Aorta (tissue), 5 donors: Measurements from ENCODE around the gene USP4. TPM values are rescaled to one million over a fixed set of nuclear protein-coding genes. Genes with fewer than 3 reads are reported as not detected.
A peak's percentile ranks its signal among the peaks of the same experiment; 100 is the strongest.

Experiments
- ATAC-seq: fragments of 200-7000 bp; cut with Tn5 transposase; one replicate; pipeline ENCODE4 v1.9.1; 2022; ENCODE audit warnings: moderate library complexity; ENCODE audit not compliant: low FRiP score
- DNase-seq, 2 donors: peaks; one replicate each; pipeline ENCODE4 v3.0.0-alpha.2; 2020
- H3K27ac ChIP-seq, 2 donors: one replicate each; pipeline ENCODE4 v1.5.1; 2013; ENCODE audit warnings: low read length in 2 of 2, mild to moderate bottlenecking in 2 of 2, moderate library complexity in 2 of 2, control low read depth in 1 of 2, inconsistent platforms in 1 of 2, low read depth in 1 of 2
- H3K27me3 ChIP-seq, 2 donors: one replicate each; pipeline ENCODE4 v1.6.1; 2013; ENCODE audit warnings: control low read depth in 1 of 2, low read length in 1 of 2, mild to moderate bottlenecking in 1 of 2, moderate library complexity in 1 of 2; ENCODE audit not compliant: insufficient read depth in 2 of 2, control insufficient read depth in 1 of 2
- H3K36me3 ChIP-seq, 2 donors: one replicate each; pipeline ENCODE4 v1.6.1; 2013; ENCODE audit warnings: control low read depth in 1 of 2, low read length in 1 of 2, mild to moderate bottlenecking in 1 of 2; ENCODE audit not compliant: insufficient read depth in 2 of 2, control insufficient read depth in 1 of 2
- H3K4me1 ChIP-seq, 2 donors: one replicate each; pipeline ENCODE4 v1.6.1; 2013; ENCODE audit warnings: low read length in 2 of 2, control low read depth in 1 of 2, mild to moderate bottlenecking in 1 of 2, moderate library complexity in 1 of 2; ENCODE audit not compliant: insufficient read depth in 2 of 2, control insufficient read depth in 1 of 2
- H3K4me3 ChIP-seq, 2 donors: one replicate each; pipeline ENCODE4 v1.5.1; 2013; ENCODE audit warnings: low read length in 2 of 2, control low read depth in 1 of 2, mild to moderate bottlenecking in 1 of 2
- H3K9me3 ChIP-seq: one replicate; pipeline ENCODE4 v1.6.1; 2013; ENCODE audit warnings: mild to moderate bottlenecking, low read length; ENCODE audit not compliant: control insufficient read depth
- WGBS, 2 donors: extraction: QIAGEN DNeasy Blood & Tissue Kit; methylation state at CpG; one replicate each; pipeline ENCODE4 v1.1.7; 2013; 5-methylcytosine and 5-hydroxymethylcytosine counted together
- intact Hi-C, 2 donors: fragments of 100-400 bp; cut with DNase I; formaldehyde crosslinking; loops; one replicate each; pipeline versions ENCODE4 v1.14.2 to v1.15.0; 2022
- polyA plus RNA-seq, 2 donors: library from polyadenylated mRNA; stranded (reverse); fragments of 200-250 nt; gene quantifications; one replicate each; pipeline ENCODE4 v1.2.3, GENCODE V29; 2013
- total RNA-seq, 2 donors: library from RNA; stranded (reverse); fragmentation: NEBNext Ultra II Directional; extraction: Animal tissue kit (Norgen Biotek cat#: 25700); gene quantifications; one replicate each; pipeline ENCODE4 v1.2.1, GENCODE V29; 2021
- donor health status: healthy with polysubstance abuse.
- donor health status: Bipolar disorder and iron deficiency.
- donor health status: DM: no; HTN: no; CAD: no.
- donor health status: DM: no; HTN: no; CAD: no.
- donor health status: DM: yes; HTN: yes; CAD: no.

Gene USP4
- total and polyA plus RNA-seq, 4 donors = 18.3 to 81.5 (median 62.7) TPM

GRCh38 chr3:49296781-49297411 is 43.0 kb downstream of the USP4 start:
- 27 to 38% methylated on average over 2 of the region's 2 CpGs for WGBS, 2 donors

GRCh38 chr3:49295489-49296058 is 44.3 kb downstream of the USP4 start:
- ATAC-seq (no peak), DNase-seq (no peak)
- Histone ChIP-seq H3K4me3 (no peak overlapping the region), H3K9me3 (no peaks in the 10 kb centered on the region), H3K36me3 (peaks cover 0 to 12% of the 10 kb centered on the region in 2 donors), H3K27ac (no peak overlapping the region), H3K4me1 (peaks cover 0 to 2% of the 10 kb centered on the region in 2 donors), H3K27me3 (no peaks in the 10 kb centered on the region)
- intact Hi-C loops = no loop called here
- 78 to 80% methylated on average over 11 of the region's 11 CpGs for WGBS, 2 donors

More at GRCh38 chr3:49296781-49297411, 43.0 kb downstream of the USP4 start:
- H3K4me3 ChIP-seq = no peak overlapping the region
- no peaks in the 10 kb centered on the region for H3K9me3 ChIP-seq
- H3K4me1 ChIP-seq = peaks cover 0 to 2% of the 10 kb centered on the region in 2 donors
- DNase-seq (peak in 1 of 2 donors; percentile 75), ATAC-seq (peak; percentile 70)
- peak overlapping the region in 1 of 2 donors; percentile 91 for H3K27ac ChIP-seq
- no peaks in the 10 kb centered on the region for H3K27me3 ChIP-seq
- peaks cover 0 to 17% of the 10 kb centered on the region in 2 donors for H3K36me3 ChIP-seq
- intact Hi-C loops = no loop called here

GRCh38 chr3:49294343-49294742 is 45.5 kb downstream of the USP4 start:
- ATAC-seq (no peak), DNase-seq (no peak)
- Histone ChIP-seq H3K36me3 (peaks cover 2 to 8% of the 10 kb centered on the region in 2 donors), H3K4me1 (peaks cover 0 to 2% of the 10 kb centered on the region in 2 donors), H3K9me3 (no peaks in the 10 kb centered on the region), H3K4me3 (no peak overlapping the region), H3K27ac (no peak overlapping the region), H3K27me3 (no peaks in the 10 kb centered on the region)
- WGBS, 2 donors = 83 to 89% methylated on average over 8 of the region's 8 CpGs
- intact Hi-C loops = no loop called here

- intact Hi-C loops = no loop called here
- no peak overlapping the region for H3K4me3 ChIP-seq
- DNase-seq (no peak), ATAC-seq (no peak)
- H3K9me3 ChIP-seq = no peaks in the 10 kb centered on the region
- no peak overlapping the region for H3K27ac ChIP-seq
- peaks cover 5 to 16% of the 10 kb centered on the region in 2 donors for H3K36me3 ChIP-seq
- WGBS, 2 donors = 93 to 96% methylated on average over 6 of the region's 6 CpGs
- H3K27me3 ChIP-seq = no peaks in the 10 kb centered on the region
- no peaks in the 10 kb centered on the region for H3K4me1 ChIP-seq
Measured at GRCh38 chr3:49283997-49284396, 55.9 kb downstream of the USP4 start.

GRCh38 chr3:49279376-49279775 is 60.5 kb downstream of the USP4 start:
- no peak for ATAC-seq
- Histone ChIP-seq H3K36me3 (peaks cover 2 to 11% of the 10 kb centered on the region in 2 donors), H3K27me3 (no peaks in the 10 kb centered on the region), H3K9me3 (no peaks in the 10 kb centered on the region), H3K4me3 (no peak overlapping the region), H3K27ac (peak overlapping the region in 1 of 2 donors; percentile 20), H3K4me1 (no peaks in the 10 kb centered on the region)
- DNase-seq = no peak
- intact Hi-C loops = no loop called here

GRCh38 chr3:49278548-49278947 is 61.3 kb downstream of the USP4 start:
- H3K4me3 ChIP-seq = no peak overlapping the region
- no peaks in the 10 kb centered on the region for H3K4me1 ChIP-seq
- DNase-seq (no peak), ATAC-seq (no peak)
- H3K36me3 ChIP-seq = peaks cover 2 to 3% of the 10 kb centered on the region in 2 donors
- WGBS, 2 donors = 24 to 25% methylated on average over 4 of the region's 4 CpGs
- H3K9me3 ChIP-seq = no peaks in the 10 kb centered on the region
- peak overlapping the region in 1 of 2 donors; percentile 69 for H3K27ac ChIP-seq
- intact Hi-C loops = no loop called here
- no peaks in the 10 kb centered on the region for H3K27me3 ChIP-seq

- no peaks in the 10 kb centered on the region for H3K27me3 ChIP-seq
- WGBS, 2 donors = 15 to 17% methylated on average over 9 of the region's 9 CpGs
- no peaks in the 10 kb centered on the region for H3K36me3 ChIP-seq
- H3K4me1 ChIP-seq = no peaks in the 10 kb centered on the region
- ATAC-seq (peak; percentile 47), DNase-seq (no peak)
- no peaks in the 10 kb centered on the region for H3K9me3 ChIP-seq
- peak overlapping the region; percentile 10 to 12 for H3K4me3 ChIP-seq
- intact Hi-C loops = loop anchor here in 1 of 2 donors (2.0 kb wide), 2 partner anchors 63 to 105 kb away; partner anchors contain the start of gene USP4
- peak overlapping the region; percentile 84 to 86 for H3K27ac ChIP-seq
Measured at GRCh38 chr3:49277383-49277775, 62.5 kb downstream of the USP4 start.

GRCh38 chr3:49276475-49277382 is 63.1 kb downstream of the USP4 start, which contains the start of gene C3orf62:
Gene C3orf62 (minus strand): TSS chr3:49277232. CDS start chr3:49276872, 360 bp downstream.
- intact Hi-C loops = loop anchor here in 1 of 2 donors (2.0 kb wide), 2 partner anchors 64 to 104 kb away; partner anchors contain the start of gene USP4
- Histone ChIP-seq H3K36me3 (no peaks in the 10 kb centered on the region), H3K4me1 (no peaks in the 10 kb centered on the region), H3K4me3 (peak within 1 kb of the TSS; percentile 10 to 51), H3K27ac (peak within 1 kb of the TSS; percentile 84 to 86), H3K9me3 (no peaks in the 10 kb centered on the region), H3K27me3 (no peaks in the 10 kb centered on the region)
- WGBS, 2 donors = 1% methylated on average over 51 of the region's 51 CpGs
- peak; percentile 96 to 97 for DNase-seq
- ATAC-seq = peak; percentile 97
